GM18861 (cell line): ENCODE results near the gene UBE3B.

Source experiments
- ATAC-seq: cut with Tn5 transposase; IDR thresholded peaks from one replicate; pipeline ENCODE4 v1.9.1; 2021; ENCODE audit not compliant: unreplicated experiment

The UBE3B gene

DNA sequence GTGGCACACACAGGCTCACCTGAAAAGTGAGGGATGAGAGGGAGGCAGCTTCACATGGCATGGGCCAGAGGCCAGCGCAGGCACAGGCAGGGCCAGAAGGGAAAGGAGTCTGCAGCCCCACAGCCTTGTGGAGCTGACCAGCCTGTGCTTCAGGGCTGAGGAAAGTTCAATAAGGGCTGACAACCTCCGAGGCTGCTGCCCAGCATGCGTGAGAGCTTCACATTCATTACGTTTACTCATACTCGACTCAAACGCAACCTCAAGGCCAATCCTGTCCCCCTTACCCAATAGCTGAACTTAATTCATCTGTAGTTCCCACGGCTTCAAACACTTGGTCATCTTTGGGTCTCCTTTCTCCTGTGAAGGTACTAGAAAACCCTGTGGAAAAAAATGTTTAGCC, 91.1 kb downstream of the UBE3B start:
- no peak for ATAC-seq

DNA sequence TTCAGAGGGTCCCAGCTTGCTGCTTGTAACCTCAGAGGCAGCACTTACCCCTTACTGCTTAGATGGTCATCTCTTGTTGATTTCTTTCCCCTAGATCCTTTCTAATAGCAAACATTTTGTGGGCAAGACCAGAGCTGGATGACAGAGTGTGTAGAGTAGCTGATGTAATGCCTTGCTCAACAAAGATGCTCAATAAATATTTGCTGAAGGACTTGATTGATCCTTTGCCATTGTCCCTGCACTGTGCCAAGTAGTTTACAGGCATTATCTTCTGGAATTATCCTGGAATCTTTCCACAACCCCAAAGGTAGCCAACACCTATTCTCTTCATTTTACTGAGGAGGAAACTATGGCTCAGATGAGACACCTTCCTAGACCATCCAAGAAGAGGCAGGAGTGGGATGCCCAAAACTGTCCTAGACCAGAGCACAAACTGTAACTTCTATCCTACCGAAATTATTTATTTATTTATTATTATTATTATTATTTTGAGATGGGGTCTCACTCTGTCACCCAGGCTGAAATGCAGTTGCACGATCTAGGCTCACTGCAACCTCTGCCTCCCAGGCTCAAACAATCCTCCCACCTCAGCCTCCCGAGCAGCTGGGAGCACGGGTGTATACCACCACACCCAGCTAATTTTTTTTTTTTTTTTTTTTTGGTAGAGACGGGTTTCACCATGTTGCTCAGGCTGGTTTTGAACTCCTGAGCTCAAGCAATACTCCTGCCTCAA, 94.5 kb downstream of the UBE3B start:
- no peak for ATAC-seq

DNA sequence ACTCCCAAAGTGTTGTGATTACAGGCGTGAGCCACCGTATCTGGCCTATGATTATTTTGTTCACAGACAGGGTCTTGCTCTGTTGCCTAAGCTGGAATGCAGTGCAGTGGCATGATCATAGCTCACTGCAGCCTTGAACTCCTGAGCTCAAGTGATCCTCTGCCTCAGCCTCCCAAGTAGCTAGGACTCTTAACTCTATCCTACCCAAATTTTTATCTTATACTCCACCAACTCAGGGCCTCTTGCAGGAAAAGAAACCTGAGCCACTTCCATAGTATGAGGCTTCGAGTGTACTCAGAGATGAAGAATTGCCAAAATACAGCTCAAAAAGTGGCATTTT, 95.0 kb downstream of the UBE3B start:
- ATAC-seq = no peak

DNA sequence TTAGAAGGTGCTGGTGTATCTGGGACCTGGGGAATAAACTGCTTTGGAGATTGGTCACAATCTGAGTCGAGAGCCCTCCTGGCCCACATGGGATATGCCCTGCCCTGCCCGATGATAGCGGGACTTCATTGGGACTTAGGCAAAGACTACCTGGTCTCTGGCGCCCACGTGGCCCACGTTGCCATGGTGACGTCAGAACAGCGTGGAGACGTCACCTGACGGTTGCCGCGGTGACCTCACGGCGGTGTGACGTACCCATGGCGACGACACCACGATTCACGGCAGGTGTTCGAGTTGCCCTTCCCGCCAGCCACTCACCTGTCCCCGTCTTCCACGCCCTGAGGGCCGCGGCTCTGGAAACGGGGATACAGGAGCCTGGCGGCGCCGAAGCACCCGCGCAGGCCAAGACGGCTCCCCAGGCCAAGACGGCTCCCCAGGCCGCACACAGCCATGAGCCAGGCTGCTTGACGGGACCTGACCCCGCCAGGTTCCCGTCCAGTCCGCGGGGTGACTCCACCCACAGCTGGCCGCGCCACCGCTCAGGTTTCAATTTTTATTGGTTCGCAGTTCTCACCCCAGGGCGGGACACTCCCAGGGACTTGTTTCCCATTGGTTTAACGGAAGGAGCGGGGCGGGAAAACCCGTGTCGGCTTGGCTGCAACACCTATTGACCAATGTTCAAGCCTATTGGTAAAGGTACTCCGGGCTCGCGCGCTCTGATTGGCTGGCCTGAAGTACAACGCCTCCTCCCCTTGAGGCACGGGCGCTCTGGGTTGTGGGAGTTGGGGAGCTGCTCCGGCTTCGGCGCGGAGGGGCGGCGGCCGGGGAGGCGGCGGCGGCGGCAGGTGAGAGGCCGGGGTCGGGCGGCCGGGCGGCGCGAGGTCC, 95.8 kb downstream of the UBE3B start, which contains the start of the genes MMAB and MVK:
MMAB (minus strand) TSS at position 476 of the 885 bp plus-strand sequence; CDS start at position 452, 24 bp downstream.
MVK (plus strand) TSS at position 766 of the 885 bp plus-strand sequence. CDS start 1,029 bp downstream, outside the sequence.
- peak; percentile 91 for ATAC-seq

DNA sequence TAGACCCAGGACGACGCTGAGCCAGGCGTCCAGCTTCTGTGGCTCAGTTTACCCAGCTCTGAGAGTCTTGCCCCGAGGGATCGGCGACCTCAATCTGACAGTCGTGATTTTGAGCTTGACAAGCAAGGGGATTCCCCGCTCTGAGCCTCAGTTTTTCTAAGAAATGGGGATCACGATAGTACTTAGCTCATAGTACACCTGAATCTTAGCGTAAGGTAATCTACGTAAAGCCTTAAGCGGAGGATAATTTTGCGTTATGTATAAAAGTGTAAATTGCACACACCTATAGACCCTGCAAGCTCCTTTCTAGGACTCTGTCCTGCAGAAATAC, 96.4 kb downstream of the UBE3B start:
- ATAC-seq = peak; percentile 4

DNA sequence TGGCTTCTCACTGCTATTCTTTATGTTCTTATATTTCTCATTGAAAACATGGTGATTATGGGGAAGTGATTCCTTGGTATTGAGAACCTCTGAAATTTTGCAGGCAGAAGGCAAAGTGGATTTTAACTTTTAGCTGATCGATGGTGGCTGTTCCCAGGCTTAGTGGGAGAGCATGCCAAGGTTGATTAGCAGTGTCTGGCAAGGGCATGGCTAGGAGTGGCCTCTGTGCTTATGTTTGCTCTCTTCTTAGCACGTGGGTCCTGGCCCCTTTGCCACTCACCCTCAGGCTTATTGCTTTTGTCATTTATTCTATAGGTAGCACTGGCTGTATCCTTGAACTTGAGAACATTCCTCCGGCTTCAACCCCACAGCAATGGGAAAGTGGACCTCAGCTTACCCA, 98.2 kb downstream of the UBE3B start:
- ATAC-seq = no peak

DNA sequence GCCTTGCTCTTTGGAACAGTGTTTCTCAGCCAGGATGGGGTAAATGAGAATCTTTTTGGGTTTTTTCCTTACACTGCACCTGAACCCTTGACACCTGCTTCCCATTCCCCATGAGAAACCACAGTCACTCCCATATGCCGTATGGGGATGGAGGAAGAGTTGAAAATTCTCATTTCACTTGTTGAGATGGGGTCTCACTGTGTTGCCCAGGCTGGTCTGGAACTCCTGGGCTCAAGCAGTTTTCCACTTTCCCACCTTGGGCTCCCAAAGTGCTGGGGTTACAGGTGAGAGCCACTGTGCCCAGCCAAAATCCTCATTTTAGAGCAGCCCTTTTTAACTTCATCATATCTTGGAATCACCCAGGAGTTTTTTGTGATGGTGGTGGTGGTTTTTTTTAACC, 99.9 kb downstream of the UBE3B start:
- ATAC-seq = no peak

DNA sequence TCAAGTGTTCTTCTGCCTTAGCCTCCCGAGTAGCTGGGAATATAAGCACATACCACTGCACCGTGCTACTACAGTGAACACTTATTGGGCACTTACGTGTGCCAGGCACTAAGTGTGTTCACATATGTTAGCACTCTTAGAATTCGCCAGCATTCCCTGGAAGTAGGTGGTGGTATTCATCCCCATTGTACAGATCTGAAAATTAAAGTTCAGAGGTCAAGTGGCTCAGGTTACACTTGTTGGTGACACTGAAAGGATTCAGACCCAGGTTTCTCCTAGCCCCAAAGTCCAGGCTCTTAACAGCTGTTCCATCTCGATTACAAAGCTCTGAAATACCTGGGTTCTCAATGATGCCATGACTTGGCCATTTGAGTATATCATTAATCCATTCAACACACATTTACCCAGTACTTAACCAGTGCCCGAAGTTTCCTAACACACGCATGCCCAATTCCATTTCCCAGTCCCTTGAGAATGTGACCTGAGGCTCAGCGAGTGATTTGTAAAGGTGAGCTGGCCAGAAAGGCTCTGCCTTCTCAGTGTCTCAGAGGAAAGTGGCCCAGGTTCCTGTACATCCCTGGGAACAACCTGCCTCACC, 101.0 kb downstream of the UBE3B start:
- ATAC-seq = no peak

DNA sequence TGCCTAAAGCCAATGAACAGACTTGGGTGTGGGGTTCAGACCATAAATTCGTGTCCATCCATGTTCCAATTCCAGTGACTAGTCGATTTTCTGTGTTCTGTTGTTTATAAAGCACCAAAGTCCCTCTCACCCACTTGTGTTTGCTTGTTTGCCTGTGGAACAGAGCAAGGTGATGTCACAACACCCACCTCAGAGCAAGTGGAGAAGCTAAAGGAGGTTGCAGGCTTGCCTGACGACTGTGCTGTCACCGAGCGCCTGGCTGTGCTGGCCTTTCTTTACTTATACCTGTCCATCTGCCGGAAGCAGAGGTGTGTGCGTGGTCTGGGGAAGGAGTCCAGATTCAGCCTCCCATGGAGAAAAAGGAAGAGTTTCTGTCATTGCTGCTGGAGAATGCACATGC, 102.2 kb downstream of the UBE3B start:
- ATAC-seq = no peak

DNA sequence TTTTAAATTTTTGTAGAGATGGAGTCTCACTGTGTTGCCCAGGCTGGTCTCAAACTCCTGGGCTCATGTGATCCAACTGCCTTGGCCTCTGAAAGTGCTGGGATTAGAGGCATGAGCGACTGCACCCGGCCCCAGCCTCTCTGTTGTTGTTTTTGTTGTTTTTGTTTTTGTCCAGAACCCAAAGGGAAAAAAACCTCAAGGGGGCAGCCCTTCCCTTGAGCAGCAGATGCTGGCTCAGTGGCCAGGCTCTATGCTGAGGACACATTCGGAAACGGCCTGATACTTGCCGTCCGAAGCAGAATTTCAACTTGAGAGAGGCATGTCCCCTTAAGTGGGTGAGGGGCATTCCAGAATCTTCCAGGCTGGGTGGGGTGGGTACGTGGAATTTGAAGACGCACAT, 102.8 kb downstream of the UBE3B start:
- no peak for ATAC-seq

DNA sequence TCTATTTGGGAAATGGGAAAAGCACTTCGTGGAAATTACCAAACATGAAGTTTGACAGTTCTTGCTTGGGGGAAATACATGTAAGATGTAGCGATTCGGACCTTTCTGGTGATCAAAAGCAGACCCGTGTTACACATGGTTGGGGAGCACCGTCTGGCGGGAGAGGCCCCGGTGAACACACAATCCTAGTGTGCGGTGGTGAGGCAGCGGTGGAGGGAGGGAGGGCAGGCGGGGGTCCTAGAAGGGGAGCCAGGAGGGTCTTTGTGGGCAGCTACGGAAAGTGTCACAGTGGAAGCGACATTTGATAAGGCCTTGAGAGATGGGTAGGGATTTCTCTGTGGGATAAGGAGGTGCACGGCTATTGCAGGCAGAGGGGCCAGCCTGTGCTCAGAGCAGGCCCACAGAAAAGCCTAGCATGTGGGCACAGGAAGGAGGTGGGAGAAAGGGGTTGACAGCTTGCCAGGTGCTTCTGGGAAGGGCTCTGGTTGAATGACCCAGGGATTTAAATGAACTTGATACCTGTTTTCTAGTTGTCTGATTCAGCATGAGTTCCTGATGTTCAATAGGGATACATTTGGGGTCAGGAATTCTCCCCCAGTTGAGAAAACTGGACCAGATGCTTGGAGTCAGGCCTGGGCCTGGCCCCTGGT, 103.4 kb downstream of the UBE3B start:
- ATAC-seq = no peak

DNA sequence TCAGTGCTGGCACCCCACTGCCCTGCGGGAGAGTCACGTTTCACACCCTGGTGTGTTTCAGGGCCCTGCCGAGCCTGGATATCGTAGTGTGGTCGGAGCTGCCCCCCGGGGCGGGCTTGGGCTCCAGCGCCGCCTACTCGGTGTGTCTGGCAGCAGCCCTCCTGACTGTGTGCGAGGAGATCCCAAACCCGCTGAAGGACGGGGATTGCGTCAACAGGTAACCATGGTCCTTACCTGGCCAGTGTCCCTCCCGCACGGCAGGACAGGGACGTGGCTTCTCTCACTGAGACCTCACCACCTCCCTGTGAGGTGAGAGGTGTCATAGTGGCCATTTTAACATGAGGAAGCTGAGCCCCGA, 103.9 kb downstream of the UBE3B start:
- ATAC-seq = no peak

DNA sequence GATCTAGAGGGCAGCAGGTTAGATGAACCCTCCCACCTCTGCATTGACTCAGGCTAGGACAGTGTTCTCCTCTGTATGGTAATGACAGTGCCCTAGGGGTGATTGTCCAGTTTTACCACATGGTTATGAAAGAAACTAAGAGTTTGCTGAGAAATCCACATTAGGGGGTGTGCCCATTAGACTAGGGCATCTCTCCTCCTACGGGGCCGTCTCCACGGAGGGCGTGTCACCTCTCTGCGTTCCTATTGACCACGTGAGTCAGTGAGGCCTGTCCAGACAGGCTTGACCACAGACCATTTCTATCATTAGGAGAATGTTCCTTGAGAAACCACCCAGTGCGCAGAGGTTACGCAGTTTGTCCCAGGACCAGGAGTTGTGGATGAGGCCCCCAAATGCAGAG, 104.4 kb downstream of the UBE3B start:
- ATAC-seq = no peak

DNA sequence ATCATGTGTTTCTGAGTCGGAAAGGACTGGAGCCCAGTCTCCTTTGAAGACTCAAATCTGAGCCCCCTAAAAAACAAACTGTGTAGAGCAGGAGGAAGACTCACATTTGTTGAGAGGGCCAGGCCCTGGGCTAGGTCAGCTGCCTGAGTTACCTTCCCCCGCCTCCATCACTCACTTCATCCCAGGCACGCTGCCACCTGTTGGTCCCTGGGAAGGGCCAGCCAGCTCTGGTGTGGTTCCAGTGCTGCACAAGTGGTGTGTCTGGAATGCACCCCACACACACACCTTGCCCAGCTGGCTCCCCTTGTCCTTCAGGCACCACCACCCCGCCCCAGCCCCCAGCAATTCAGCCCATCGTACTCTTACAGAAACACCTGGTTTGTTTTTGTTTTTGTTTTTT, 105.2 kb downstream of the UBE3B start:
- ATAC-seq = no peak

DNA sequence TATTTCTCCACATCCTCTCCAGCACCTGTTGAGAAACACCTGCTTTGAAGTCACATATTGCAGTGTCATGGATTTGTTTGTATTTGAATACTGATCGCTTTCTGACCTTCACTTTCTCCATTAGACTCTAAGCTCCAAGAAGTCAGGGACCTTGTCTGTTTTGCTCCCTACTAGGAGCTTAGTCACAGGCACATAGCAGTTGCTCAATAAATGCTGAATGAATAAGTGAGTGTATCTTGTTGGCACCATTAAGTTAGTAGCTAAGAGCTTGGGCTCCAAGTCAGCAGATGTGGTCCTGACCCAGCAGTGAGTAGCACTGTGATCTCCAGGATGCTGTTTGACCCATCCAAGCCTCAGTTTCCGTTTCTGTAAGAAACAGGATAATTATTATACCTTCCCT, 106.3 kb downstream of the UBE3B start:
- ATAC-seq = no peak
